ENCODE data around the gene CYP2E1. TPM values are rescaled to one million over a fixed set of nuclear protein-coding genes. Genes with fewer than 3 reads are reported as not detected.

CYP2E1 gene
- total RNA-seq, 1 experiment from 2014 or later: 1.0 TPM

- no peak overlapping the region for H3K27ac Mint-ChIP-seq
- no peaks in the 10 kb centered on the region; the same call in 1 of the 2 replicates for H3K27me3 Mint-ChIP-seq (ENCODE audit: low read depth)
- H3K9me3 Mint-ChIP-seq: peaks cover 80% of the 10 kb centered on the region
- TF ChIP-seq E2F5 (CRISPR knock-in tag; IDR thresholded peaks at IDR 0.05) (no peak), ZNF232 (CRISPR knock-in tag; IDR thresholded peaks at IDR 0.05) (no peak), MYBL2 (CRISPR knock-in tag; IDR thresholded peaks at IDR 0.05) (no peak), SP1 (CRISPR knock-in tag; conservative IDR thresholded peaks at IDR 0.05) (no peak), ZNF512 (CRISPR knock-in tag; IDR thresholded peaks at IDR 0.05; ENCODE audit: borderline replicate concordance) (no peak), NFYB (CRISPR knock-in tag; conservative IDR thresholded peaks at IDR 0.05; ENCODE audit: low read depth) (no peak), ZNF416 (CRISPR knock-in tag; IDR thresholded peaks at IDR 0.05) (no peak)
- TF ChIP-seq, protein P1, sequence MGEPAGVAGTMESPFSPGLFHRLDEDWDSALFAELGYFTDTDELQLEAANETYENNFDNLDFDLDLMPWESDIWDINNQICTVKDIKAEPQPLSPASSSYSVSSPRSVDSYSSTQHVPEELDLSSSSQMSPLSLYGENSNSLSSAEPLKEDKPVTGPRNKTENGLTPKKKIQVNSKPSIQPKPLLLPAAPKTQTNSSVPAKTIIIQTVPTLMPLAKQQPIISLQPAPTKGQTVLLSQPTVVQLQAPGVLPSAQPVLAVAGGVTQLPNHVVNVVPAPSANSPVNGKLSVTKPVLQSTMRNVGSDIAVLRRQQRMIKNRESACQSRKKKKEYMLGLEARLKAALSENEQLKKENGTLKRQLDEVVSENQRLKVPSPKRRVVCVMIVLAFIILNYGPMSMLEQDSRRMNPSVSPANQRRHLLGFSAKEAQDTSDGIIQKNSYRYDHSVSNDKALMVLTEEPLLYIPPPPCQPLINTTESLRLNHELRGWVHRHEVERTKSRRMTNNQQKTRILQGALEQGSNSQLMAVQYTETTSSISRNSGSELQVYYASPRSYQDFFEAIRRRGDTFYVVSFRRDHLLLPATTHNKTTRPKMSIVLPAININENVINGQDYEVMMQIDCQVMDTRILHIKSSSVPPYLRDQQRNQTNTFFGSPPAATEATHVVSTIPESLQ (CRISPR knock-in tag; IDR thresholded peaks at IDR 0.05): no peak
- no peak overlapping the region for H3K4me3 Mint-ChIP-seq
- CTCF ChIA-PET: no interaction called here
- H3K36me3 Mint-ChIP-seq: peaks cover 66% of the 10 kb centered on the region
- H3K4me1 Mint-ChIP-seq: no peaks in the 10 kb centered on the region
- no peak for ATAC-seq
- no peak for DNase-seq (ENCODE audit: low spot score)
- POLR2A ChIA-PET: no interaction called here
These were observed 42.3 kb upstream of the CYP2E1 start for GRCh38 chr10:133484818-133485217.

GRCh38 chr10:133487085-133487484 lies 40.1 kb upstream of the CYP2E1 start:
- peaks cover 88% of the 10 kb centered on the region for H3K9me3 Mint-ChIP-seq
- no peaks in the 10 kb centered on the region; the same call in 1 of the 2 replicates for H3K27me3 Mint-ChIP-seq (ENCODE audit: low read depth)
- no peak overlapping the region for H3K27ac Mint-ChIP-seq
- no peak overlapping the region for H3K4me3 Mint-ChIP-seq
- DNase-seq (ENCODE audit: low spot score): no peak
- H3K4me1 Mint-ChIP-seq: no peaks in the 10 kb centered on the region
- CTCF ChIA-PET: no interaction called here
- ATAC-seq: no peak
- H3K36me3 Mint-ChIP-seq: peaks cover 71% of the 10 kb centered on the region
- POLR2A ChIA-PET: no interaction called here
- TF ChIP-seq, protein P2, sequence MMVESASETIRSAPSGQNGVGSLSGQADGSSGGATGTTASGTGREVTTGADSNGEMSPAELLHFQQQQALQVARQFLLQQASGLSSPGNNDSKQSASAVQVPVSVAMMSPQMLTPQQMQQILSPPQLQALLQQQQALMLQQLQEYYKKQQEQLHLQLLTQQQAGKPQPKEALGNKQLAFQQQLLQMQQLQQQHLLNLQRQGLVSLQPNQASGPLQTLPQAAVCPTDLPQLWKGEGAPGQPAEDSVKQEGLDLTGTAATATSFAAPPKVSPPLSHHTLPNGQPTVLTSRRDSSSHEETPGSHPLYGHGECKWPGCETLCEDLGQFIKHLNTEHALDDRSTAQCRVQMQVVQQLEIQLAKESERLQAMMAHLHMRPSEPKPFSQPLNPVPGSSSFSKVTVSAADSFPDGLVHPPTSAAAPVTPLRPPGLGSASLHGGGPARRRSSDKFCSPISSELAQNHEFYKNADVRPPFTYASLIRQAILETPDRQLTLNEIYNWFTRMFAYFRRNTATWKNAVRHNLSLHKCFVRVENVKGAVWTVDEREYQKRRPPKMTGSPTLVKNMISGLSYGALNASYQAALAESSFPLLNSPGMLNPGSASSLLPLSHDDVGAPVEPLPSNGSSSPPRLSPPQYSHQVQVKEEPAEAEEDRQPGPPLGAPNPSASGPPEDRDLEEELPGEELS (CRISPR knock-in tag; IDR thresholded peaks at IDR 0.05): no peak
- TF ChIP-seq TP53 (CRISPR knock-in tag; IDR thresholded peaks at IDR 0.05) (no peak), SOX15 (CRISPR knock-in tag; IDR thresholded peaks at IDR 0.05) (no peak), GTF2I (CRISPR knock-in tag; conservative IDR thresholded peaks at IDR 0.05) (no peak), ZBTB43 (CRISPR knock-in tag; IDR thresholded peaks at IDR 0.05) (no peak), ELF4 (CRISPR knock-in tag; IDR thresholded peaks at IDR 0.05; ENCODE audit: low read depth) (no peak), KAT7 (CRISPR knock-in tag; IDR thresholded peaks at IDR 0.05; ENCODE audit: borderline replicate concordance) (no peak), ERG (CRISPR knock-in tag; IDR thresholded peaks at IDR 0.05) (no peak), CDX4 (CRISPR knock-in tag; IDR thresholded peaks at IDR 0.05; ENCODE audit: borderline replicate concordance) (no peak), ZNF219 (CRISPR knock-in tag; IDR thresholded peaks at IDR 0.05; ENCODE audit: borderline replicate concordance) (no peak), ZNF671 (CRISPR knock-in tag; IDR thresholded peaks at IDR 0.05) (no peak), ZMAT4 (CRISPR knock-in tag; IDR thresholded peaks at IDR 0.05) (no peak), TEAD1 (CRISPR knock-in tag; IDR thresholded peaks at IDR 0.05) (no peak)
- TF ChIP-seq, protein P3, sequence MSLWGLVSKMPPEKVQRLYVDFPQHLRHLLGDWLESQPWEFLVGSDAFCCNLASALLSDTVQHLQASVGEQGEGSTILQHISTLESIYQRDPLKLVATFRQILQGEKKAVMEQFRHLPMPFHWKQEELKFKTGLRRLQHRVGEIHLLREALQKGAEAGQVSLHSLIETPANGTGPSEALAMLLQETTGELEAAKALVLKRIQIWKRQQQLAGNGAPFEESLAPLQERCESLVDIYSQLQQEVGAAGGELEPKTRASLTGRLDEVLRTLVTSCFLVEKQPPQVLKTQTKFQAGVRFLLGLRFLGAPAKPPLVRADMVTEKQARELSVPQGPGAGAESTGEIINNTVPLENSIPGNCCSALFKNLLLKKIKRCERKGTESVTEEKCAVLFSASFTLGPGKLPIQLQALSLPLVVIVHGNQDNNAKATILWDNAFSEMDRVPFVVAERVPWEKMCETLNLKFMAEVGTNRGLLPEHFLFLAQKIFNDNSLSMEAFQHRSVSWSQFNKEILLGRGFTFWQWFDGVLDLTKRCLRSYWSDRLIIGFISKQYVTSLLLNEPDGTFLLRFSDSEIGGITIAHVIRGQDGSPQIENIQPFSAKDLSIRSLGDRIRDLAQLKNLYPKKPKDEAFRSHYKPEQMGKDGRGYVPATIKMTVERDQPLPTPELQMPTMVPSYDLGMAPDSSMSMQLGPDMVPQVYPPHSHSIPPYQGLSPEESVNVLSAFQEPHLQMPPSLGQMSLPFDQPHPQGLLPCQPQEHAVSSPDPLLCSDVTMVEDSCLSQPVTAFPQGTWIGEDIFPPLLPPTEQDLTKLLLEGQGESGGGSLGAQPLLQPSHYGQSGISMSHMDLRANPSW (CRISPR knock-in tag; conservative IDR thresholded peaks at IDR 0.05; ENCODE audit: low read depth): no peak
- TF ChIP-seq, protein P4, sequence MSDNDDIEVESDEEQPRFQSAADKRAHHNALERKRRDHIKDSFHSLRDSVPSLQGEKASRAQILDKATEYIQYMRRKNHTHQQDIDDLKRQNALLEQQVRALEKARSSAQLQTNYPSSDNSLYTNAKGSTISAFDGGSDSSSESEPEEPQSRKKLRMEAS (CRISPR knock-in tag; IDR thresholded peaks at IDR 0.05): no peak

Measured in WTC11 (cell line).